Ishikawa (cell line): Measurements from ENCODE around the gene BNIPL.

Experiments used
- CEBPB ChIP-seq: IDR thresholded peaks from 2 replicates; pipeline ENCODE4 v1.6.1; 2012
- CREB1 ChIP-seq: IDR thresholded peaks from 2 replicates; pipeline ENCODE4 v1.6.1; 2012; ENCODE audit warnings: low read depth
- EGR1 ChIP-seq: IDR thresholded peaks from 2 replicates; pipeline ENCODE4 v1.6.1; 2012
- EP300 ChIP-seq: IDR thresholded peaks from 2 replicates; pipeline ENCODE4 v1.6.1; 2012; ENCODE audit warnings: borderline replicate concordance
- FOXM1 ChIP-seq: IDR thresholded peaks from 2 replicates; pipeline ENCODE4 v1.6.1; 2012; ENCODE audit warnings: low read depth, borderline replicate concordance
- MAX ChIP-seq: IDR thresholded peaks from 2 replicates; pipeline ENCODE4 v1.6.1; 2012
- NFIC ChIP-seq: IDR thresholded peaks from 2 replicates; pipeline ENCODE4 v1.6.1; 2012
- RAD21 ChIP-seq: IDR thresholded peaks from 2 replicates; pipeline ENCODE4 v1.6.1; 2012; ENCODE audit warnings: low read depth
- REST ChIP-seq: IDR thresholded peaks from 2 replicates; pipeline ENCODE4 v1.6.1; 2012; ENCODE audit warnings: low read depth, mild to moderate bottlenecking
- TAF1 ChIP-seq: IDR thresholded peaks from 2 replicates; pipeline ENCODE4 v1.6.1; 2012; ENCODE audit warnings: low read depth, mild to moderate bottlenecking
- TCF12 ChIP-seq: IDR thresholded peaks from 2 replicates; pipeline ENCODE4 v1.6.1; 2012; ENCODE audit warnings: low read depth
- TEAD4 ChIP-seq: IDR thresholded peaks from 2 replicates; pipeline ENCODE4 v1.6.1; 2012
- YY1 ChIP-seq: IDR thresholded peaks from 2 replicates; pipeline ENCODE4 v1.6.1; 2012; ENCODE audit warnings: low read depth

- no peak for TF ChIP-seq REST
- no peak for TF ChIP-seq MAX
- TF ChIP-seq FOXM1 = no peak
- TF ChIP-seq TAF1 = no peak
- TF ChIP-seq CREB1 = no peak
- no peak for TF ChIP-seq YY1
- no peak for TF ChIP-seq CEBPB
- TF ChIP-seq TEAD4 = no peak
- TF ChIP-seq RAD21 = no peak
- TF ChIP-seq NFIC = no peak
- no peak for TF ChIP-seq TCF12
- no peak for TF ChIP-seq EGR1
- TF ChIP-seq EP300 = no peak
Measured at GRCh38 chr1:150987924-150988323, 48.5 kb upstream of the BNIPL start.
